Endothelial cell of umbilical vein (primary cell): ENCODE measurements around the gene TAF6. TPM values are rescaled to one million over a fixed set of nuclear protein-coding genes. Genes with fewer than 3 reads are reported as not detected.

Experiments used
- BruUV-seq: library from RNA; stranded (reverse); fragments of 400-500 nt; replicated peaks from 2 replicates; lab custom pipeline; 2021; lab: Mats Ljungman, UMichigan
- CTCF ChIA-PET: fragments of 300-600, 350-600 bp; sonication (Branson Sonifier 250); formaldehyde crosslinking; loops from one replicate; lab custom pipeline; 2021; ENCODE audit warnings: antibody characterized with exemption, inconsistent platforms; lab: Charles Lee
- POLR2A ChIA-PET: fragments of 300-600, 350-600 bp; sonication (Branson Sonifier 250); formaldehyde crosslinking; loops from one replicate; lab custom pipeline; 2021; ENCODE audit warnings: antibody characterized with exemption, inconsistent platforms; lab: Charles Lee
- DNase-seq: peaks from one replicate; pipeline ENCODE4 v3.0.0-alpha.2; 2011; ENCODE audit warnings: low read depth, low spot score
- FAIRE-seq: peaks from 2 replicates; lab custom pipeline; 2011; peaks lifted over from hg19 to GRCh38; lab: Jason Lieb, UNC
- H2AFZ ChIP-seq: 2 replicates; pipeline ENCODE4 v1.6.0; 2012; ENCODE audit warnings: low read depth, low read length, control low read depth, inconsistent platforms
- H3K27ac ChIP-seq: 2 replicates; pipeline ENCODE4 v1.5.1; 2011; ENCODE audit warnings: low read depth, mild to moderate bottlenecking, control low read depth, low read length, moderate library complexity; ENCODE audit not compliant: insufficient read depth
- H3K27me3 ChIP-seq, 2 experiments: 2 replicates each; pipeline versions ENCODE4 v1.6.0 to v1.6.1; 2011; ENCODE audit warnings: low read length in 2 of 2, mixed read lengths in 1 of 2; ENCODE audit not compliant: control insufficient read depth in 2 of 2, insufficient read depth in 2 of 2
- H3K36me3 ChIP-seq, 2 experiments: 2 replicates in 1 of 2; 3 replicates in 1 of 2; pipeline ENCODE4 v1.5.1; 2011; ENCODE audit warnings: low read length in 2 of 2, mild to moderate bottlenecking in 1 of 2, moderate library complexity in 1 of 2; ENCODE audit not compliant: control insufficient read depth in 2 of 2, insufficient read depth in 2 of 2; ENCODE audit errors: extremely low read depth in 1 of 2
- H3K4me1 ChIP-seq: 3 replicates; pipeline ENCODE4 v1.5.1; 2011; ENCODE audit warnings: mild to moderate bottlenecking, low read length; ENCODE audit not compliant: control insufficient read depth, insufficient read depth; ENCODE audit errors: extremely low read depth
- H3K4me2 ChIP-seq: 2 replicates; pipeline ENCODE4 v1.6.1; 2011; ENCODE audit warnings: low read length, control low read depth, mixed read lengths; ENCODE audit not compliant: insufficient read depth
- H3K4me3 ChIP-seq, 3 experiments: fragments of 200-600 bp in 1 of 3; sonication (generic), shearing (Covaris generic) in 1 of 3; replicated peaks in 1 of 3; 2 replicates each; pipeline ENCODE4 v1.5.1; 2011 to 2016; ENCODE audit warnings: control low read depth in 3 of 3, low read length in 3 of 3, mild to moderate bottlenecking in 2 of 3, inconsistent platforms in 1 of 3, low read depth in 1 of 3, moderate library complexity in 1 of 3; ENCODE audit not compliant: insufficient read depth in 1 of 3
- H3K79me2 ChIP-seq: 2 replicates; pipeline ENCODE4 v1.6.0; 2012; ENCODE audit warnings: low read length, inconsistent platforms; ENCODE audit not compliant: control insufficient read depth, insufficient read depth
- H3K9ac ChIP-seq: replicated peaks from 2 replicates; pipeline ENCODE3; 2011; ENCODE audit warnings: low read length, control low read depth; ENCODE audit not compliant: insufficient read depth; ENCODE audit errors: extremely low read depth
- H3K9me1 ChIP-seq: replicated peaks from 3 replicates; pipeline ENCODE4 v1.6.0; 2011; ENCODE audit warnings: mild to moderate bottlenecking, low read length; ENCODE audit not compliant: control insufficient read depth, insufficient read depth; ENCODE audit errors: extremely low read depth
- H3K9me3 ChIP-seq: replicated peaks from 2 replicates; pipeline ENCODE4 v1.5.1; 2012; ENCODE audit warnings: low read length, inconsistent platforms; ENCODE audit not compliant: control insufficient read depth, insufficient read depth
- H4K20me1 ChIP-seq: replicated peaks from 2 replicates; pipeline ENCODE3; 2011; ENCODE audit warnings: mild to moderate bottlenecking, low read length; ENCODE audit not compliant: control insufficient read depth, insufficient read depth; ENCODE audit errors: extremely low read depth
- EZH2 ChIP-seq: IDR thresholded peaks from 2 replicates; pipeline ENCODE4 v1.6.1; 2012; ENCODE audit warnings: borderline replicate concordance, low read depth, mild to moderate bottlenecking, moderate library complexity, low read length, inconsistent platforms; ENCODE audit not compliant: severe bottlenecking
- FOS ChIP-seq: IDR thresholded peaks from 2 replicates; pipeline ENCODE4 v1.6.1; 2011; ENCODE audit warnings: mild to moderate bottlenecking, low read length, moderate library complexity, borderline replicate concordance; ENCODE audit not compliant: insufficient read depth
- GATA2 ChIP-seq: IDR thresholded peaks from 2 replicates; pipeline ENCODE4 v1.7.0; 2011; ENCODE audit warnings: low read depth, mild to moderate bottlenecking, moderate library complexity, mixed read lengths, low read length; ENCODE audit not compliant: insufficient read length, insufficient read depth
- JUN ChIP-seq: IDR thresholded peaks from 2 replicates; pipeline ENCODE4 v1.6.1; 2011; ENCODE audit warnings: borderline replicate concordance, low read depth; ENCODE audit not compliant: insufficient read length, insufficient read depth
- MAX ChIP-seq: IDR thresholded peaks from 2 replicates; pipeline ENCODE4 v1.6.1; 2011; ENCODE audit not compliant: insufficient read depth, insufficient read length
- MYC ChIP-seq: IDR thresholded peaks from one replicate; pipeline ENCODE4 v1.6.1; 2011; ENCODE audit warnings: mild to moderate bottlenecking, low read depth, low read length
- POLR2A ChIP-seq: IDR thresholded peaks from 2 replicates; pipeline ENCODE4 v1.6.1; 2012; ENCODE audit warnings: low read depth, mild to moderate bottlenecking, control low read depth, low read length
- POLR2AphosphoS5 ChIP-seq: IDR thresholded peaks from 2 replicates; pipeline ENCODE4 v1.6.1; 2012; ENCODE audit warnings: low read depth, mild to moderate bottlenecking, control low read depth, low read length, moderate library complexity; ENCODE audit not compliant: insufficient read depth
- dilution Hi-C: fragments of 300-500 bp; cut with MboI; formaldehyde crosslinking; loops from one replicate; pipeline ENCODE4 v1.15.0; 2019; ENCODE audit warnings: low sequenced_read_pairs; ENCODE audit not compliant: extremely low pct_ligation_motif_present
- intact Hi-C: fragments of 100-400 bp; cut with micrococcal nuclease; formaldehyde crosslinking; loops from one replicate; pipeline ENCODE4 v1.10.0; 2022
- polyA plus RNA-seq, 4 experiments: library from polyadenylated mRNA; depleted of rRNA in 3 of 4; stranded (reverse) in 3 of 4; unstranded in 1 of 4; fragments of >200 nt; gene quantifications; 2 replicates each; pipeline versions ENCODE4 v1.2.1 to v1.2.3, GENCODE V29; 2011 to 2012; ENCODE audit warnings: missing spikeins in 1 of 4
- total RNA-seq: library from RNA; stranded (reverse); gene quantifications from 2 replicates; pipeline ENCODE4 v1.2.3, GENCODE V29; 2021
- TF ChIP-seq, protein P1 (sequence below), 2 donors: IDR thresholded peaks; 1 replicate in 1 of 2; 2 replicates in 1 of 2; pipeline ENCODE4 v1.5.1; 2011; ENCODE audit warnings: low read length in 2 of 2, mild to moderate bottlenecking in 2 of 2, moderate library complexity in 2 of 2, control low read depth in 1 of 2, inconsistent platforms in 1 of 2, low read depth in 1 of 2; ENCODE audit not compliant: insufficient read depth in 1 of 2; ENCODE audit errors: extremely low read depth in 1 of 2

The TAF6 gene
- total and polyA plus RNA-seq, 2 donors (not counting 3 experiments of a cell fraction or from before 2014, with no cell fraction given), result 32.7 to 64.6 TPM

DNA sequence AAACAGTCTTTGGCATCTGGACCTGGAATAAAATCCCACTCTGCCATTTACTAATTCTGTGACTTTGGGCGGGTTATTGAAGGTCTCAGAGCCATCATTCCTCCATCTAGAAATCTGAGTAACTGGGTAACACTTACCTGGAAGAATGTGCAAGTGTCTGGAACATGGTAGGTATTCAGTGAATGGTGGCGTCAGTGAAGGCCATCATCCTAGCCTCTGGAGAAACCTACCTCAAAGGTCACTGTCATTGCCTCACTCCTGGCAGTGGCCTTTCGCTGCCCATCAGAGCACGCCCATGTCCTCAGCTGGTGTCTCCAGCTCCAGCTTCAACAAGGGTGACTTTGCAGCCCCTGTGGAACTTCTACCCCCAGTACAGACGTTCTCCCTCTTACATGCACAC lies 44.7 kb upstream of the TAF6 start:
- no peak for DNase-seq
- no TSS peak for BruUV-seq
- no peaks in the 10 kb centered on the region for H3K9me3 ChIP-seq
- no peaks in the 10 kb centered on the region for H3K36me3 ChIP-seq
- H3K9me1 ChIP-seq, result no peaks in the 10 kb centered on the region
- no peaks in the 10 kb centered on the region for H4K20me1 ChIP-seq
- no peak for TF ChIP-seq MYC
- TF ChIP-seq MAX, result no peak
- no peak overlapping the region for H3K4me2 ChIP-seq
- no peak overlapping the region for H3K9ac ChIP-seq
- H3K4me1 ChIP-seq, result peaks cover 18% of the 10 kb centered on the region
- ChIA-PET CTCF (interaction anchor here (1.1 to 1.3 kb wide), 2 partner anchors 14 to 26 kb away, joined by 3 read pairs; partner anchors contain the start of genes GPC2 and STAG3), POLR2A (no interaction called here)
- H3K27me3 ChIP-seq, result peaks cover 5 to 15% of the 10 kb centered on the region in 2 experiments
- no peak overlapping the region for H2AFZ ChIP-seq
- dilution Hi-C loops, result no loop called here
- H3K27ac ChIP-seq, result no peak overlapping the region
- no peak for FAIRE-seq
- intact Hi-C loops, result no loop called here
- H3K4me3 ChIP-seq, result no peak overlapping the region
- no peaks in the 10 kb centered on the region for H3K79me2 ChIP-seq

GRCh38 chr7:100163006-100163531 lies 43.9 kb upstream of the TAF6 start:
- DNase-seq (no peak), FAIRE-seq (no peak)
- ChIA-PET POLR2A (no interaction called here), CTCF (interaction anchor here (1.1 to 1.3 kb wide), 2 partner anchors 14 to 27 kb away, joined by 3 read pairs; partner anchors contain the start of genes GPC2 and STAG3)
- H3K9me3 ChIP-seq, result no peaks in the 10 kb centered on the region
- no peak overlapping the region for H3K9ac ChIP-seq
- no TSS peak for BruUV-seq
- dilution Hi-C loops (no loop called here), intact Hi-C loops (no loop called here)
- H3K27me3 ChIP-seq, result peaks cover 5 to 15% of the 10 kb centered on the region in 2 experiments
- H2AFZ ChIP-seq, result no peak overlapping the region
- no peak overlapping the region for H3K4me2 ChIP-seq
- no peaks in the 10 kb centered on the region for H3K9me1 ChIP-seq
- no peaks in the 10 kb centered on the region for H3K36me3 ChIP-seq
- peaks cover 12% of the 10 kb centered on the region for H3K4me1 ChIP-seq
- no peak for TF ChIP-seq GATA2
- no peak for TF ChIP-seq JUN
- no peak for TF ChIP-seq POLR2A
- TF ChIP-seq FOS, result no peak
- TF ChIP-seq, protein P1, sequence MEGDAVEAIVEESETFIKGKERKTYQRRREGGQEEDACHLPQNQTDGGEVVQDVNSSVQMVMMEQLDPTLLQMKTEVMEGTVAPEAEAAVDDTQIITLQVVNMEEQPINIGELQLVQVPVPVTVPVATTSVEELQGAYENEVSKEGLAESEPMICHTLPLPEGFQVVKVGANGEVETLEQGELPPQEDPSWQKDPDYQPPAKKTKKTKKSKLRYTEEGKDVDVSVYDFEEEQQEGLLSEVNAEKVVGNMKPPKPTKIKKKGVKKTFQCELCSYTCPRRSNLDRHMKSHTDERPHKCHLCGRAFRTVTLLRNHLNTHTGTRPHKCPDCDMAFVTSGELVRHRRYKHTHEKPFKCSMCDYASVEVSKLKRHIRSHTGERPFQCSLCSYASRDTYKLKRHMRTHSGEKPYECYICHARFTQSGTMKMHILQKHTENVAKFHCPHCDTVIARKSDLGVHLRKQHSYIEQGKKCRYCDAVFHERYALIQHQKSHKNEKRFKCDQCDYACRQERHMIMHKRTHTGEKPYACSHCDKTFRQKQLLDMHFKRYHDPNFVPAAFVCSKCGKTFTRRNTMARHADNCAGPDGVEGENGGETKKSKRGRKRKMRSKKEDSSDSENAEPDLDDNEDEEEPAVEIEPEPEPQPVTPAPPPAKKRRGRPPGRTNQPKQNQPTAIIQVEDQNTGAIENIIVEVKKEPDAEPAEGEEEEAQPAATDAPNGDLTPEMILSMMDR (IDR thresholded peaks at IDR 0.05; ENCODE audit: extremely low read depth in 1 of 2, insufficient read depth in 1 of 2, low read depth in 1 of 2, low read length in 2 of 2), result no peak
- TF ChIP-seq POLR2AphosphoS5, result no peak
- TF ChIP-seq MAX, result no peak
- TF ChIP-seq EZH2, result no peak
- no peak for TF ChIP-seq MYC
- no peak overlapping the region for H3K27ac ChIP-seq
- no peak overlapping the region for H3K4me3 ChIP-seq
- no peaks in the 10 kb centered on the region for H3K79me2 ChIP-seq
- no peaks in the 10 kb centered on the region for H4K20me1 ChIP-seq
